H1 (cell line): ENCODE measurements around the gene LIMK2. TPM values are rescaled to one million over a fixed set of nuclear protein-coding genes. Genes with fewer than 3 reads are reported as not detected.

ENCODE experiments used
- JUN ChIP-seq: IDR thresholded peaks from 2 replicates; pipeline ENCODE4 v1.6.1; 2011; ENCODE audit warnings: low read depth, mild to moderate bottlenecking, improper control_type of control experiment, low read length
- SUZ12 ChIP-seq: fragments of 200-600 bp; sonication (generic); IDR thresholded peaks from 2 replicates; pipeline ENCODE4 v1.6.1; 2012; ENCODE audit warnings: mild to moderate bottlenecking, inconsistent platforms, low read length, moderate library complexity, mixed read lengths
- polyA plus RNA-seq, 7 experiments: library from polyadenylated mRNA; depleted of rRNA in 3 of 7; stranded (reverse) in 5 of 7; unstranded in 2 of 7; fragments of >200 nt in 5 of 7; fragments of 200-250 nt in 2 of 7; gene quantifications; 1 replicate in 5 of 7; 2 replicates in 1 of 7; 4 replicates in 1 of 7; pipeline versions ENCODE4 v1.2.1 to v1.2.3, GENCODE V29; 2011 to 2013; ENCODE audit warnings: missing spikeins in 2 of 7, mixed read lengths in 2 of 7
- total RNA-seq: library from RNA; stranded (reverse); fragmentation: NEBNext Ultra II Directional; extraction: Animal tissue kit (Norgen Biotek cat#: 25700); gene quantifications from 2 replicates; pipeline ENCODE4 v1.2.1, GENCODE V29; 2021
- TF ChIP-seq, protein P1 (sequence below): IDR thresholded peaks from 2 replicates; pipeline ENCODE4 v1.6.1; 2012; ENCODE audit warnings: low read length, inconsistent platforms

The LIMK2 gene
- total and polyA plus RNA-seq, 2 of the 8 experiments (the other 6 are each of a cell fraction or from before 2014, with no cell fraction given), result 13.2 to 37.6 TPM

- TF ChIP-seq, protein P1, sequence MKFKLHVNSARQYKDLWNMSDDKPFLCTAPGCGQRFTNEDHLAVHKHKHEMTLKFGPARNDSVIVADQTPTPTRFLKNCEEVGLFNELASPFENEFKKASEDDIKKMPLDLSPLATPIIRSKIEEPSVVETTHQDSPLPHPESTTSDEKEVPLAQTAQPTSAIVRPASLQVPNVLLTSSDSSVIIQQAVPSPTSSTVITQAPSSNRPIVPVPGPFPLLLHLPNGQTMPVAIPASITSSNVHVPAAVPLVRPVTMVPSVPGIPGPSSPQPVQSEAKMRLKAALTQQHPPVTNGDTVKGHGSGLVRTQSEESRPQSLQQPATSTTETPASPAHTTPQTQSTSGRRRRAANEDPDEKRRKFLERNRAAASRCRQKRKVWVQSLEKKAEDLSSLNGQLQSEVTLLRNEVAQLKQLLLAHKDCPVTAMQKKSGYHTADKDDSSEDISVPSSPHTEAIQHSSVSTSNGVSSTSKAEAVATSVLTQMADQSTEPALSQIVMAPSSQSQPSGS, result no peak
- TF ChIP-seq SUZ12 (no peak), JUN (no peak)
- TF ChIP-seq, all 59 proteins: peak for 0
Observed at GRCh38 chr22:31187627-31188026, 24.5 kb upstream of the LIMK2 start (continued).
